Renal cortex interstitium (tissue), 11 donors: ENCODE results near the gene INPP4B. TPM values are rescaled to one million over a fixed set of nuclear protein-coding genes. Genes with fewer than 3 reads are reported as not detected.

Experiments
- DNase-seq, 11 donors: peaks; one replicate each; pipeline ENCODE4 v3.0.0-alpha.2; 2013; ENCODE audit warnings: low read depth in 9 of 11, low spot score in 4 of 11; ENCODE audit errors: extremely low read depth in 1 of 11
- polyA plus RNA-seq, 3 donors: library from polyadenylated mRNA; unstranded; fragments of 120-200 nt; gene quantifications; one replicate each; pipeline ENCODE4 v1.2.1, GENCODE V29; 2013; ENCODE audit not compliant: insufficient read length in 3 of 3

INPP4B gene
- polyA plus RNA-seq, 3 donors = 9.2 to 11.7 (median 9.4) TPM

DNA sequence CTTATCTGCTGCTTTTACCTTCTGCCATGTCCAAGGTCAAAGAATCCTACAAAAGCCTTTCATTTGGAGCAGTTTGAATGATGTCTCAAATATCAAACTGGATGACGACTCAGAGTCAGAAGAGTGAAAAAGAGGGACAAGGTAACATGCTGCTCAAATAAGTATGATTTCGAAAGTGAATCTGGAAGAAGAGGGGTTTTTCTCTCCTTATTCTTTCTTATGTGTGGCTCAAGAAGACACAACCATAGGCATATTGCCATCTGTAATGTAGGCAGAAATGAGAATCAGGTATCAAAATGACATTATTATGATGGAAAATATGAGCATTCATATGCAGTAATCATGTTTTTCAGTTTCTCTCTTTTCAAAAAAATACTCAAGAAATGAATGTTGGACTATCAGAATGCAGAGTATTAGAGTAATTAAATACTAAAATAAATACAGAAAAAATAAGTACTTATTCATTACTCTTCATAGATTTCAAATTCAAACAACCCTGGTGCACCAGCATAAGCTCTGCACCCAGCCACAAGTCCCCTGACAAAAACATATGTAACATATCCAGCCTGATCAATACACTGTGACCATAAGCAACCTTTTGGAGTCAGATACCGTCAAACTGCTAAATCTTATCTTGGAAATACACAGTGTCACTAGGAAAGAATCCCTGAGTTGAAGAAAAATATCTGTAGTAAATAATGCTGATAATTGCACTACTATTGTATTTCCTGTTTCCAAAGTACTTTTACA, 468.6 kb downstream of the INPP4B start:
- DNase-seq = no peak

GRCh38 chr4:142376204-142376603, 469.9 kb downstream of the INPP4B start:
- no peak for DNase-seq

- peak in 1 of 11 donors; percentile 38 for DNase-seq
Observed at GRCh38 chr4:142373610-142374009, 472.5 kb downstream of the INPP4B start.

DNA sequence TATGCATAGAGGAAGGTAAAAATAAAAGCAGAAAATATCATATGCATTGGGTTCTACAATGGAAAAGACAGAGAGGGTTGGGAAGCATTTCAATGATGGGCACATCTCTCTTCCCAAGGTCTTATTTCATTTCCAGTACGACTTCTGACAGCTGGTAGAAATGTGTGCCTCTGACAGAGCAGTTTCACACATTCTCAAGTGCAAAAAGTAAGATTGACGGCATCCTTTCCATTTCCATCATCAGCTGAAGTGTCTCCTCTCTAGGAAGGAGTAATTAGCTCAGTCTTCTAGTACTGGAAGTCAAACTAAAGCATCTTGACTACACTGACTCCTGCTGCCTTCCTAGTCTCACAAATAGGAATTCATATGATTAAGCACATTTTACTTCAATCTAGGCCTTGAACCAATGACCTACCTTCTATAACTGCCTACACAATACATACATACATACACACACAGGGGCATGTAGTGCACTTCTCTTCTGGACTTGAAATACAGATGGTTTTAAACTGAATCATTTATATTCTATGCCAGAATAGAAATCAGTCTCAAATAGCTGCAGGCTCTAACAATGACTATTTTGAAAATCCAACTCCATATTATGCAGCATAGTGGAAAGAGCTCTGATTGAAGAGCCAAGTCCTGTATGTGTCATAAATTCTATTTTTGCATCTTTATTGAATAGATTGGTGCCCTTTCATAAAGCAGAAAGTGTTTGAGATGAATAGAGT, 473.4 kb downstream of the INPP4B start:
- no peak for DNase-seq

GRCh38 chr4:142369141-142369540, 477.0 kb downstream of the INPP4B start:
- DNase-seq = no peak

DNA sequence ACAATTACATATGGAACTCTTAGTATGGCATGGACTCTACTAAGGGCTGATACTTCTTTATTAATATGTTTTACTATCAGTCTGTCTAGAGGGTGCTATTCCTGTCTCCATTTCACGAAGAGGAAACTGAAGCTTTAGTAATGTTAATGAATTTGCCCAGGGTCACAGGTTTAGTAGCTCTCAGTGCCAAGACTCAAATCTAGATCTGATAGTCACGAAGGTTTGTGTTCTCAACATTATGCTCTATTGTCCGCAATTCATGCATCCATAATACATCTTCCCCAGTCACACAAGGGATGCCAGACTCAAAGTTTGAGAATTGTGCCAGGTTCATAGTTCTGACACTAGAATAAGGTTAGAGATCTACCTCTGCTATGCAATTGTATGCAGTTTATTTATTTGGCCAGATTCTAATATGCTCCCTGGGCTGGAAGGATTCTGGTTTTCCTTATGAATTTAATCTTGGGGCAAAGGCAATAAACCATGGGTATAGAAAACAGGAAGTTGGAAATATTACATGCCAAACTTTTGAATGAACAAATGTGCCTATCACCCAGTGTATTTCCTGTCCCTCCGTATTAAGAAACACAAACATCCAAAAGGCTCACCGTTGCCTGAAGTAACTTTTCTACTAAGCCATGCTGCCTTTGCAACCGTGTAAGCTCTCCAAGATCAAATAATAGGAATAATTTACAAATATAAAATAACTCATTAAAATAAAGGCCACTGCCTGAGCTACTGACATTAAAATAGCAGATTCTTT, 478.5 kb downstream of the INPP4B start:
- DNase-seq = no peak

DNA sequence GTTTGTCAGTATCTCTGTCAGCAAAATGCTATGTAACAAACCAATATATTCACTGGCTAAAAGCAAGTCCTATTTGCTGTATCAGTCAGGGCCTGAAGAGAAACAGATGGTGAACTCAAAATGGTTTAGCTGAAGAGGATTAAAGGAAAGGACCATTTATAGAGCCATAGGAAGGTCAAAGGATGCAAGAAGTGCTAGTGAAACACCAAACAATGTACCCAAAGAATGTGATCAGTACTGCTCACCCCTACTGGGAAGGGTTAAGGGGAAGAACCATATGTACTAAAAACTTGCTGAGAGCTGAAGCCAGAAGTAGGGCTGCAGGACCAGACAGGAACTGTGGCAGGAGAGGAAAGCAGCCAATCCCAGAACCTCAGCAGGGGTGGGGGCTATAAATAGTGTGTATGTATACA, 479.3 kb downstream of the INPP4B start:
- DNase-seq = no peak

GRCh38 chr4:142365391-142365790, 480.7 kb downstream of the INPP4B start:
- no peak for DNase-seq

DNA sequence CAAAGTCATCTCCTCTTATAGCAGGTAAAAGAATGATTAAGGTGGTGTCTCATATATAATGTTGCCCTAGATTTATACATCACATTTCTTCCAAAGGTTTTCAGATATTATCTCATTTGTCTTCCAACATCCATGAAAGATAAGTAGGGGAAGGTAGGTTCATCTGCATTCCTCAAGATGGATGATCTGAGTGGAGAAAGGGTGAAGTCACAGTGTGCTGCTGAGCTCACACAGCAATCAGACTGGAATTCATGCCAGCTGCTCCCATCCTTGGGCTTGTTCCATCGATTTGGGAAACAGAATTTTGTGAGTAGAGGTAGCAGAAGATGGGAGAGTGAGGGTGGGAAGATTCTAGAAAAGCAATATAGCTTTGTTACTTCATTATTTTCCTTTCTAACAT, 482.4 kb downstream of the INPP4B start:
- no peak for DNase-seq

GRCh38 chr4:142361981-142362380, 484.1 kb downstream of the INPP4B start:
- DNase-seq = no peak

DNA sequence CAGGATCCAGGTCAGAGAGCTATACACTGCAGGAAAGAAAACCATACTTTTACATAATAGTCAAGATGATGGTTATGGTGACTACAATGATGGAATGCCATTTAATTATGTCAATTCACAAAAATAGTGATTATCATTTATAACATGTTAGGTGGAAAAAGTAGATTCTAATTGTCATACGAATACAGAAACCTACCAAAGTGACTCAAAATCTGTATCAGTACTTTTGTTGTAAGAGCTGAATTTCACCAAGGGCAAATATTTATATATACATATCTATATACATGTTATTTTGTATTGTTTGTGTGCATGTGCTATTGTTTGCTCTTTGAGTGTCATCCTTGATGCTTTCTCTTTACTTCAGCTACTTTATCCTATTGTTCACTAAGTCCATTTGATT, 485.4 kb downstream of the INPP4B start:
- no peak for DNase-seq

DNA sequence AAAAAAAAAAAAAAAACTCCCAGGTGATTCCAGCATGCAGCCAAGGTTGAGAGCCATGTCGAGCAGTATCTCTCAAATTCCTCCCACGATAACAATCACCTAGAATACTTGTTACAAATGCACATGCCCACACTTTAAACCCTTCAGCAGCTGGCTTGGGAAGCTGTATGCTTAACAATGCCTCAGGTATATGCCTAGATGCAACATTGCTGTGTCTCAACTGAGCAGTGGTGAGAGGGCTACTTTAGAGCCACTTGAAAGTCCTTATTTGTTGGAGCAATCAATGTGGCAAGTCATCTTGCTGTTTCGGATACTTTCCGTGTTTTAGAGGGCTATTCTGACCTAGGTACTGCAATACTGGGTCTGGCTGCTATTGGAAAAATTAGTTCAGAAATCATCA, 487.4 kb downstream of the INPP4B start:
- no peak for DNase-seq

- DNase-seq = no peak
Observed at GRCh38 chr4:142356801-142357200, 489.3 kb downstream of the INPP4B start.

GRCh38 chr4:142356118-142356759, 489.9 kb downstream of the INPP4B start:
- DNase-seq = no peak

- DNase-seq = no peak
Observed at GRCh38 chr4:142355421-142355930, 490.6 kb downstream of the INPP4B start.

GRCh38 chr4:142354794-142355420, 491.2 kb downstream of the INPP4B start:
- no peak for DNase-seq

GRCh38 chr4:142354041-142354440, 492.1 kb downstream of the INPP4B start:
- DNase-seq = no peak

GRCh38 chr4:142353149-142353738, 492.9 kb downstream of the INPP4B start:
- DNase-seq = peak; percentile 25 to 70 (median 45)
